GM23338 (cell line): Measurements from ENCODE around the gene STX1B. TPM values are rescaled to one million over a fixed set of nuclear protein-coding genes. Genes with fewer than 3 reads are reported as not detected.

Experiments
- ATAC-seq: fragments of 200-7000 bp; cut with Tn5 transposase; 3 replicates; pipeline ENCODE4 v1.9.1; 2020
- DNase-seq: peaks from one replicate; pipeline ENCODE4 v3.0.0-alpha.2; 2015; ENCODE audit warnings: low spot score
- H2AFZ ChIP-seq: fragments of 200-600 bp; sonication (generic); 2 replicates; pipeline ENCODE4 v1.8.0; 2016; ENCODE audit warnings: antibody characterized with exemption, mild to moderate bottlenecking, moderate library complexity
- H3F3A ChIP-seq: fragments of 200-600 bp; sonication (generic); replicated peaks from 2 replicates; pipeline ENCODE4 v1.8.0; 2017; ENCODE audit warnings: antibody characterized with exemption, mixed run types, low read depth
- H3K27ac ChIP-seq: fragments of 200-600 bp; sonication (generic); 2 replicates; pipeline ENCODE4 v1.6.1; 2016; ENCODE audit warnings: low read depth
- H3K27me3 ChIP-seq: fragments of 200-600 bp; sonication (generic); 2 replicates; pipeline ENCODE4 v1.8.0; 2016; ENCODE audit warnings: mild to moderate bottlenecking, mixed run types, moderate library complexity; ENCODE audit not compliant: insufficient read depth
- H3K36me3 ChIP-seq: fragments of 200-600 bp; sonication (generic); 2 replicates; pipeline ENCODE4 v1.8.0; 2016; ENCODE audit warnings: mild to moderate bottlenecking; ENCODE audit not compliant: insufficient read depth
- H3K4me1 ChIP-seq: fragments of 200-600 bp; sonication (generic); 2 replicates; pipeline ENCODE4 v1.8.0; 2016; ENCODE audit warnings: mild to moderate bottlenecking, moderate library complexity; ENCODE audit not compliant: insufficient read depth
- H3K4me2 ChIP-seq: fragments of 200-600 bp; sonication (generic); 2 replicates; pipeline ENCODE4 v1.7.1; 2017; ENCODE audit warnings: mixed run types
- H3K4me3 ChIP-seq: fragments of 200-600 bp; sonication (generic); 2 replicates; pipeline ENCODE4 v1.6.1; 2016; ENCODE audit warnings: mixed run types
- H3K79me2 ChIP-seq: fragments of 200-600 bp; sonication (generic); replicated peaks from 2 replicates; pipeline ENCODE4 v1.8.0; 2017; ENCODE audit warnings: mild to moderate bottlenecking; ENCODE audit not compliant: insufficient read depth
- H3K9me2 ChIP-seq: fragments of 200-600 bp; sonication (generic); 2 replicates; pipeline ENCODE4 v1.8.0; 2017; ENCODE audit not compliant: insufficient read depth
- H4K20me1 ChIP-seq: fragments of 200-600 bp; sonication (generic); replicated peaks from 2 replicates; pipeline ENCODE4 v1.8.0; 2017; ENCODE audit warnings: mild to moderate bottlenecking; ENCODE audit not compliant: insufficient read depth
- H3K27ac Mint-ChIP-seq: 2 replicates; pipeline ENCODE4 v1.8.0; 2020; ENCODE audit warnings: inconsistent platforms, mild to moderate bottlenecking, moderate library complexity, mixed read lengths
- H3K27me3 Mint-ChIP-seq: 3 replicates; pipeline ENCODE4 v1.8.0; 2022; ENCODE audit warnings: low read depth, mild to moderate bottlenecking, moderate library complexity, mixed read lengths, inconsistent platforms; ENCODE audit not compliant: insufficient read depth, poor library complexity
- H3K36me3 Mint-ChIP-seq: 3 replicates; pipeline ENCODE4 v1.8.0; 2021; ENCODE audit warnings: low read depth, mild to moderate bottlenecking, inconsistent platforms, moderate library complexity, mixed read lengths
- H3K4me1 Mint-ChIP-seq: 3 replicates; pipeline ENCODE4 v1.8.0; 2020; ENCODE audit warnings: mild to moderate bottlenecking, inconsistent platforms, mixed read lengths
- H3K4me3 Mint-ChIP-seq: 3 replicates; pipeline ENCODE4 v1.8.0; 2021; ENCODE audit warnings: moderate library complexity, mild to moderate bottlenecking, inconsistent platforms, mixed read lengths
- H3K9me3 Mint-ChIP-seq: 3 replicates; pipeline ENCODE4 v1.8.0; 2020; ENCODE audit warnings: moderate library complexity, mild to moderate bottlenecking, inconsistent platforms, mixed read lengths
- CREB1 ChIP-seq: fragments of 250-450 bp; sonication (Bioruptor Pico); IDR thresholded peaks from 2 replicates; pipeline ENCODE4 v1.5.0; 2020; ENCODE audit warnings: low read depth, mild to moderate bottlenecking, moderate library complexity
- ETS1 ChIP-seq: IDR thresholded peaks from 2 replicates; pipeline ENCODE4 v1.6.1; 2016; ENCODE audit warnings: antibody characterized with exemption
- EZH2 ChIP-seq: fragments of 200-600 bp; sonication (generic); IDR thresholded peaks from one replicate; pipeline ENCODE4 v1.8.0; 2017; ENCODE audit warnings: antibody characterized with exemption, mild to moderate bottlenecking, low read depth; ENCODE audit not compliant: unreplicated experiment
- JUNB ChIP-seq: IDR thresholded peaks from one replicate; pipeline ENCODE4 v1.6.1; 2016; ENCODE audit warnings: antibody characterized with exemption; ENCODE audit not compliant: unreplicated experiment
- NANOG ChIP-seq: IDR thresholded peaks from 2 replicates; pipeline ENCODE4 v1.6.1; 2016; ENCODE audit warnings: antibody characterized with exemption, borderline replicate concordance
- POLR2AphosphoS5 ChIP-seq: IDR thresholded peaks from 2 replicates; pipeline ENCODE4 v1.6.1; 2016; ENCODE audit warnings: antibody characterized with exemption, low read depth
- REST ChIP-seq: IDR thresholded peaks from one replicate; pipeline ENCODE4 v1.6.1; 2018; ENCODE audit warnings: antibody characterized with exemption; ENCODE audit not compliant: unreplicated experiment
- STAT1 ChIP-seq: IDR thresholded peaks from one replicate; pipeline ENCODE4 v1.6.1; 2016; ENCODE audit warnings: antibody characterized with exemption; ENCODE audit not compliant: unreplicated experiment
- ZNF114 ChIP-seq: fragments of 250-450 bp; sonication (Bioruptor Pico); IDR thresholded peaks from 2 replicates; pipeline ENCODE4 v1.5.0; 2020; ENCODE audit warnings: mild to moderate bottlenecking, moderate library complexity
- ZNF331 ChIP-seq: fragments of 250-450 bp; sonication (Bioruptor Pico); IDR thresholded peaks from 2 replicates; pipeline ENCODE4 v1.5.0; 2020; ENCODE audit warnings: low read depth, mild to moderate bottlenecking, moderate library complexity
- polyA plus RNA-seq: library from polyadenylated mRNA; unstranded; fragments of >200 nt; fragmentation: Nextera tagmentation; extraction: Ambion mirVana; gene quantifications from 2 replicates; pipeline ENCODE4 v1.2.1, GENCODE V29; 2016
- total RNA-seq: library from RNA; depleted of rRNA; stranded (reverse); fragments of >200 nt; shearing (Covaris generic); gene quantifications from 2 replicates; pipeline ENCODE4 v1.2.3, GENCODE V29; 2014
- TF ChIP-seq, protein P1 (sequence below): fragments of 250-450 bp; sonication (Bioruptor Pico); IDR thresholded peaks from 2 replicates; pipeline ENCODE4 v1.5.0; 2020; ENCODE audit warnings: mild to moderate bottlenecking, moderate library complexity
- TF ChIP-seq, protein P2 (sequence below), 2 experiments: fragments of 200-600 bp in 1 of 2; sonication (generic) in 1 of 2; conservative IDR thresholded peaks; 2 replicates each; pipeline versions ENCODE4 v1.5.1 to v1.6.1; 2016 to 2017; ENCODE audit warnings: antibody characterized with exemption in 2 of 2, low read depth in 2 of 2, mild to moderate bottlenecking in 2 of 2, moderate library complexity in 1 of 2

The STX1B gene
- total and polyA plus RNA-seq, 2 experiments from 2014 or later, result 1.7 to 9.5 TPM

DNA sequence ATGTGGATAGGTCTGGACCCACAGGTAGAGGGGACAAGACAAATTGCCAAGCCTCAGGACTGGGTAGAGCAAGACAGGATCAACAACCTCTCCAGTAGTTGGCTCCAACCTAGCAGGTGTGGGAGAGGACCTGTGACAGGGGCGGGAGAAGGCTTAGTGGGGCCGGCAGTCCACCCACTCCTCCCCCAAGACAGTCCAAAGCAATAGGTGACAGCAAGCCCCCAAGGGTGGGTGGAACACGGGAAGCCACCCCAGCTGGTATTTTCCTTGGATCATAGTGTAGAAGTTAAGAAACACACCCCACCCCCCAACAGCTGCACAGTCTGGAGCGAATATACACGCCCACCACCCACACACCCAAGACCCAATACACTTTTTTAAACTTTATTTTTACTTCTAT, 18.8 kb upstream of the STX1B start:
- Histone ChIP-seq H4K20me1 (no peaks in the 10 kb centered on the region), H3K36me3 (no peaks in the 10 kb centered on the region), H3K79me2 (no peaks in the 10 kb centered on the region; the same call in 1 of the 2 replicates), H3K27me3 (no peaks in the 10 kb centered on the region), H3K4me2 (no peak overlapping the region), H3K4me3 (no peak overlapping the region), H3K9me2 (no peaks in the 10 kb centered on the region), H3K4me1 (peaks cover 9% of the 10 kb centered on the region), H2AFZ (no peak overlapping the region), H3K27ac (no peak overlapping the region), H3F3A (peaks cover 12% of the 10 kb centered on the region)
- Mint-ChIP-seq H3K4me1 (peaks cover 14% of the 10 kb centered on the region), H3K36me3 (no peaks in the 10 kb centered on the region), H3K27me3 (peaks cover 14% of the 10 kb centered on the region), H3K9me3 (no peaks in the 10 kb centered on the region; the same call in 2 of the 3 replicates), H3K27ac (no peak overlapping the region), H3K4me3 (no peak overlapping the region)
- ATAC-seq (no peak), DNase-seq (no peak)
- no peak for TF ChIP-seq EZH2
- TF ChIP-seq ZNF114, result no peak
- TF ChIP-seq POLR2AphosphoS5, result no peak
- no peak for TF ChIP-seq ETS1
- no peak for TF ChIP-seq JUNB
- TF ChIP-seq NANOG, result no peak
- TF ChIP-seq, protein P1, sequence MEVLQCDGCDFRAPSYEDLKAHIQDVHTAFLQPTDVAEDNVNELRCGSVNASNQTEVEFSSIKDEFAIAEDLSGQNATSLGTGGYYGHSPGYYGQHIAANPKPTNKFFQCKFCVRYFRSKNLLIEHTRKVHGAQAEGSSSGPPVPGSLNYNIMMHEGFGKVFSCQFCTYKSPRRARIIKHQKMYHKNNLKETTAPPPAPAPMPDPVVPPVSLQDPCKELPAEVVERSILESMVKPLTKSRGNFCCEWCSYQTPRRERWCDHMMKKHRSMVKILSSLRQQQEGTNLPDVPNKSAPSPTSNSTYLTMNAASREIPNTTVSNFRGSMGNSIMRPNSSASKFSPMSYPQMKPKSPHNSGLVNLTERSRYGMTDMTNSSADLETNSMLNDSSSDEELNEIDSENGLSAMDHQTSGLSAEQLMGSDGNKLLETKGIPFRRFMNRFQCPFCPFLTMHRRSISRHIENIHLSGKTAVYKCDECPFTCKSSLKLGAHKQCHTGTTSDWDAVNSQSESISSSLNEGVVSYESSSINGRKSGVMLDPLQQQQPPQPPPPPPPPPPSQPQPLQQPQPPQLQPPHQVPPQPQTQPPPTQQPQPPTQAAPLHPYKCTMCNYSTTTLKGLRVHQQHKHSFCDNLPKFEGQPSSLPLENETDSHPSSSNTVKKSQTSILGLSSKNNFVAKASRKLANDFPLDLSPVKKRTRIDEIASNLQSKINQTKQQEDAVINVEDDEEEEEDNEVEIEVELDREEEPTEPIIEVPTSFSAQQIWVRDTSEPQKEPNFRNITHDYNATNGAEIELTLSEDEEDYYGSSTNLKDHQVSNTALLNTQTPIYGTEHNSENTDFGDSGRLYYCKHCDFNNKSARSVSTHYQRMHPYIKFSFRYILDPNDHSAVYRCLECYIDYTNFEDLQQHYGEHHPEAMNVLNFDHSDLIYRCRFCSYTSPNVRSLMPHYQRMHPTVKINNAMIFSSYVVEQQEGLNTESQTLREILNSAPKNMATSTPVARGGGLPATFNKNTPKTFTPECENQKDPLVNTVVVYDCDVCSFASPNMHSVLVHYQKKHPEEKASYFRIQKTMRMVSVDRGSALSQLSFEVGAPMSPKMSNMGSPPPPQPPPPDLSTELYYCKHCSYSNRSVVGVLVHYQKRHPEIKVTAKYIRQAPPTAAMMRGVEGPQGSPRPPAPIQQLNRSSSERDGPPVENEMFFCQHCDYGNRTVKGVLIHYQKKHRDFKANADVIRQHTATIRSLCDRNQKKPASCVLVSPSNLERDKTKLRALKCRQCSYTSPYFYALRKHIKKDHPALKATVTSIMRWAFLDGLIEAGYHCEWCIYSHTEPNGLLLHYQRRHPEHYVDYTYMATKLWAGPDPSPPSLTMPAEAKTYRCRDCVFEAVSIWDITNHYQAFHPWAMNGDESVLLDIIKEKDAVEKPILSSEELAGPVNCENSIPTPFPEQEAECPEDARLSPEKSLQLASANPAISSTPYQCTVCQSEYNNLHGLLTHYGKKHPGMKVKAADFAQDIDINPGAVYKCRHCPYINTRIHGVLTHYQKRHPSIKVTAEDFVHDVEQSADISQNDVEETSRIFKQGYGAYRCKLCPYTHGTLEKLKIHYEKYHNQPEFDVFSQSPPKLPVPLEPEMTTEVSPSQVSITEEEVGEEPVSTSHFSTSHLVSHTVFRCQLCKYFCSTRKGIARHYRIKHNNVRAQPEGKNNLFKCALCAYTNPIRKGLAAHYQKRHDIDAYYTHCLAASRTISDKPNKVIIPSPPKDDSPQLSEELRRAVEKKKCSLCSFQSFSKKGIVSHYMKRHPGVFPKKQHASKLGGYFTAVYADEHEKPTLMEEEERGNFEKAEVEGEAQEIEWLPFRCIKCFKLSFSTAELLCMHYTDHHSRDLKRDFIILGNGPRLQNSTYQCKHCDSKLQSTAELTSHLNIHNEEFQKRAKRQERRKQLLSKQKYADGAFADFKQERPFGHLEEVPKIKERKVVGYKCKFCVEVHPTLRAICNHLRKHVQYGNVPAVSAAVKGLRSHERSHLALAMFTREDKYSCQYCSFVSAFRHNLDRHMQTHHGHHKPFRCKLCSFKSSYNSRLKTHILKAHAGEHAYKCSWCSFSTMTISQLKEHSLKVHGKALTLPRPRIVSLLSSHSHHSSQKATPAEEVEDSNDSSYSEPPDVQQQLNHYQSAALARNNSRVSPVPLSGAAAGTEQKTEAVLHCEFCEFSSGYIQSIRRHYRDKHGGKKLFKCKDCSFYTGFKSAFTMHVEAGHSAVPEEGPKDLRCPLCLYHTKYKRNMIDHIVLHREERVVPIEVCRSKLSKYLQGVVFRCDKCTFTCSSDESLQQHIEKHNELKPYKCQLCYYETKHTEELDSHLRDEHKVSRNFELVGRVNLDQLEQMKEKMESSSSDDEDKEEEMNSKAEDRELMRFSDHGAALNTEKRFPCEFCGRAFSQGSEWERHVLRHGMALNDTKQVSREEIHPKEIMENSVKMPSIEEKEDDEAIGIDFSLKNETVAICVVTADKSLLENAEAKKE (CRISPR knock-in tag), result no peak
- TF ChIP-seq STAT1, result no peak
- TF ChIP-seq ZNF331 (CRISPR knock-in tag), result no peak
- TF ChIP-seq CREB1 (CRISPR knock-in tag), result no peak
- TF ChIP-seq, protein P2, sequence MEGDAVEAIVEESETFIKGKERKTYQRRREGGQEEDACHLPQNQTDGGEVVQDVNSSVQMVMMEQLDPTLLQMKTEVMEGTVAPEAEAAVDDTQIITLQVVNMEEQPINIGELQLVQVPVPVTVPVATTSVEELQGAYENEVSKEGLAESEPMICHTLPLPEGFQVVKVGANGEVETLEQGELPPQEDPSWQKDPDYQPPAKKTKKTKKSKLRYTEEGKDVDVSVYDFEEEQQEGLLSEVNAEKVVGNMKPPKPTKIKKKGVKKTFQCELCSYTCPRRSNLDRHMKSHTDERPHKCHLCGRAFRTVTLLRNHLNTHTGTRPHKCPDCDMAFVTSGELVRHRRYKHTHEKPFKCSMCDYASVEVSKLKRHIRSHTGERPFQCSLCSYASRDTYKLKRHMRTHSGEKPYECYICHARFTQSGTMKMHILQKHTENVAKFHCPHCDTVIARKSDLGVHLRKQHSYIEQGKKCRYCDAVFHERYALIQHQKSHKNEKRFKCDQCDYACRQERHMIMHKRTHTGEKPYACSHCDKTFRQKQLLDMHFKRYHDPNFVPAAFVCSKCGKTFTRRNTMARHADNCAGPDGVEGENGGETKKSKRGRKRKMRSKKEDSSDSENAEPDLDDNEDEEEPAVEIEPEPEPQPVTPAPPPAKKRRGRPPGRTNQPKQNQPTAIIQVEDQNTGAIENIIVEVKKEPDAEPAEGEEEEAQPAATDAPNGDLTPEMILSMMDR (conservative IDR thresholded peaks at IDR 0.05; ENCODE audit: low read depth in 2 of 2), result no peak
- TF ChIP-seq REST, result no peak
